SK-N-MC (cell line): Measurements from ENCODE around the gene MED29.

Experiments
- FOXP2 ChIP-seq: optimal IDR thresholded peaks from 2 replicates; pipeline ENCODE3; 2011; ENCODE audit warnings: mild to moderate bottlenecking, moderate library complexity; ENCODE audit not compliant: insufficient read depth; ENCODE audit errors: extremely low read length, control extremely low read depth
- POLR2AphosphoS5 ChIP-seq: IDR thresholded peaks from 2 replicates; pipeline ENCODE4 v1.6.1; 2012; ENCODE audit warnings: mild to moderate bottlenecking, low read depth, low read length, borderline replicate concordance

DNA sequence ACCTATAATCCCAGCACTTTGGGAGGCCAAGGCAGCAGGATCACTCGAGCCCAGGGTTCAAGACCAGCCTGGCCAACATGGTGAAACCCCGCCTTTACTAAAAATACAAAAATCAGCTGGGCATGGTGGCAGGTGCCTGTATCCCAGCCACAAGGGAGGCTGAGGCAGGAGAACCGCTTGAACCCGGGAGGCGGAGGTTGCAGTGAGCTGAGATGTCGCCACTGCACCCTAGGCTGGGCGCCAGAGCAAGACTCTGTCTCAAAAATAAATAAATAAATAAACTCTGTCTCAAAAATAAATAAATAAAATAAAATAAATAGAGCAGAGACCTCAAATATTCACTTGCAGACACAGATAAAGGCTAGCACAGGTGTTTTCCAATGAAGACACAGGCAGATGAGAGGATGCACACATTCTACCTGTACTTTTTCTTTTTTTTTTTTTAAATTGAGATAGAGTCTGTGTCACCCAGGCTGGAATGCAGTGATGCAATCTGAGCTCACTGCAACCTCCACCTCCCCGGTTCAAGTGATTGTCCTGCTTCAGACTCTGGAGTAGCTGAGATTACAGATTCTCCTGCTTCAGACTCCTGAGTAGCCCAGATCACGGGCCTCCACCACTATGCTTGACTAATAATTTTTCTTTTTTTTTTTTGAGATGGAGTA lies 47.2 kb downstream of the MED29 start:
- TF ChIP-seq POLR2AphosphoS5, result no peak
- no peak for TF ChIP-seq FOXP2
